HepG2 (cell line): ENCODE measurements around the gene ARPC5. TPM values are rescaled to one million over a fixed set of nuclear protein-coding genes. Genes with fewer than 3 reads are reported as not detected.

Experiments used
- ATAC-seq: fragments of 200-7000 bp; cut with Tn5 transposase; 3 replicates; pipeline ENCODE4 v1.9.1; 2020; ENCODE audit warnings: mild to moderate bottlenecking, moderate library complexity
- BruUV-seq: library from RNA; stranded (reverse); fragments of 400-500 nt; replicated peaks from 2 replicates; lab custom pipeline; 2021; lab: Mats Ljungman, UMichigan
- CTCF ChIA-PET: fragments of 300-600 bp; formaldehyde crosslinking; extraction: SDS; loops from one replicate; lab custom pipeline; 2021; ENCODE audit warnings: low total read pairs, inconsistent platforms, low intra/inter-chr PET ratio; lab: Yijun Ruan, JAX
- POLR2A ChIA-PET: fragments of 350-600 bp; sonication (Branson Sonifier 250); formaldehyde crosslinking; loops from one replicate; lab custom pipeline; 2020; ENCODE audit warnings: antibody characterized with exemption, inconsistent platforms; lab: Yijun Ruan, JAX
- DNase-seq: peaks from one replicate; pipeline ENCODE4 v3.0.0-alpha.2; 2015; ENCODE audit warnings: low spot score
- FAIRE-seq: peaks from 3 replicates; lab custom pipeline; 2011; peaks lifted over from hg19 to GRCh38; lab: Jason Lieb, UNC
- H2AFZ ChIP-seq: one replicate; pipeline ENCODE4 v1.6.1; 2011; ENCODE audit warnings: low read length, inconsistent platforms
- H3K27ac ChIP-seq: fragments of 300-600 bp; 3 replicates; pipeline ENCODE4 v1.8.0; 2011; ENCODE audit warnings: mixed run types, mild to moderate bottlenecking, mixed read lengths, low read length, inconsistent platforms; ENCODE audit not compliant: insufficient read depth; ENCODE audit errors: extremely low read length
- H3K27me3 ChIP-seq, 2 experiments: fragments of 200-600 bp in 1 of 2; 2 replicates in 1 of 2; 3 replicates in 1 of 2; pipeline versions ENCODE4 v1.6.0 to v1.8.0; 2011; ENCODE audit warnings: low read length in 2 of 2, mild to moderate bottlenecking in 2 of 2, moderate library complexity in 2 of 2, inconsistent platforms in 1 of 2; ENCODE audit not compliant: insufficient read depth in 2 of 2, control insufficient read depth in 1 of 2
- H3K36me3 ChIP-seq, 2 experiments: fragments of 200-600 bp in 1 of 2; replicated peaks in 1 of 2; 2 replicates in 1 of 2; 3 replicates in 1 of 2; pipeline versions ENCODE4 v1.5.1 to v1.8.0; 2011; ENCODE audit warnings: low read length in 2 of 2, inconsistent platforms in 1 of 2; ENCODE audit not compliant: insufficient read depth in 2 of 2, control insufficient read depth in 1 of 2
- H3K4me1 ChIP-seq: 2 replicates; pipeline ENCODE4 v1.5.1; 2012; ENCODE audit warnings: low read length, inconsistent platforms; ENCODE audit not compliant: insufficient read depth
- H3K4me2 ChIP-seq: 2 replicates; pipeline ENCODE4 v1.6.0; 2011; ENCODE audit warnings: low read depth, low read length, inconsistent platforms
- H3K4me3 ChIP-seq, 3 experiments: fragments of 200-600 bp in 1 of 3; sonication (generic), shearing (Covaris generic) in 1 of 3; replicated peaks in 1 of 3; 2 replicates each; pipeline ENCODE4 v1.5.1; 2011 to 2016; ENCODE audit warnings: low read length in 3 of 3, inconsistent platforms in 2 of 3, low read depth in 2 of 3, mild to moderate bottlenecking in 2 of 3, control low read depth in 1 of 3, mixed read lengths in 1 of 3; ENCODE audit not compliant: insufficient read depth in 1 of 3
- H3K79me2 ChIP-seq: one replicate; pipeline ENCODE4 v1.6.1; 2011; ENCODE audit warnings: low read length, inconsistent platforms; ENCODE audit not compliant: insufficient read depth
- H3K9ac ChIP-seq: 2 replicates; pipeline ENCODE4 v1.6.0; 2011; ENCODE audit warnings: mild to moderate bottlenecking, low read depth, low read length, inconsistent platforms; ENCODE audit not compliant: insufficient read depth
- H3K9me3 ChIP-seq: 2 replicates; pipeline ENCODE4 v1.5.1; 2012; ENCODE audit warnings: mild to moderate bottlenecking, low read length
- H4K20me1 ChIP-seq: 2 replicates; pipeline ENCODE4 v1.6.0; 2011; ENCODE audit warnings: inconsistent platforms, mild to moderate bottlenecking, low read length, moderate library complexity; ENCODE audit not compliant: insufficient read depth
- FOSL1 ChIP-seq: sonication (generic); formaldehyde crosslinking; IDR thresholded peaks from 2 replicates; pipeline ENCODE4 v1.9.0; 2021; ENCODE audit warnings: missing genetic modification reagents, borderline replicate concordance
- GTF3A ChIP-seq: sonication (generic); formaldehyde crosslinking; conservative IDR thresholded peaks from 2 replicates; pipeline ENCODE4 v1.4.0; 2020; ENCODE audit warnings: mild to moderate bottlenecking, missing genetic modification reagents
- HHEX ChIP-seq: IDR thresholded peaks from 2 replicates; pipeline ENCODE4 v1.6.1; 2016; ENCODE audit warnings: control low read depth
- PHF20 ChIP-seq: sonication (generic); formaldehyde crosslinking; IDR thresholded peaks from 2 replicates; pipeline ENCODE4 v1.5.0; 2020; ENCODE audit warnings: mild to moderate bottlenecking, missing genetic modification reagents
- PPARG ChIP-seq: conservative IDR thresholded peaks from 2 replicates; pipeline ENCODE4 v1.6.1; 2016; ENCODE audit warnings: missing biosample characterization, missing genetic modification reagents
- SNRNP70 ChIP-seq: fragments of 200-400 bp; formaldehyde crosslinking; IDR thresholded peaks from 2 replicates; pipeline ENCODE4 v1.6.1; 2017; ENCODE audit warnings: mild to moderate bottlenecking, low read depth, low read length, moderate library complexity
- TCF7 ChIP-seq: sonication (generic); IDR thresholded peaks from 2 replicates; pipeline ENCODE4 v1.6.1; 2016; ENCODE audit warnings: antibody characterized with exemption, low read depth
- ZNF496 ChIP-seq: sonication (generic); formaldehyde crosslinking; IDR thresholded peaks from 2 replicates; pipeline ENCODE4 v1.8.1; 2023; ENCODE audit warnings: mild to moderate bottlenecking, moderate library complexity, missing genetic modification reagents; ENCODE audit not compliant: insufficient replicate concordance
- ZNF564 ChIP-seq: sonication (generic); formaldehyde crosslinking; IDR thresholded peaks from 2 replicates; pipeline ENCODE4 v1.8.1; 2023; ENCODE audit warnings: mild to moderate bottlenecking, missing genetic modification reagents
- ZNF780A ChIP-seq: sonication (generic); formaldehyde crosslinking; IDR thresholded peaks from 2 replicates; pipeline ENCODE4 v1.8.0; 2022; ENCODE audit warnings: mild to moderate bottlenecking, missing genetic modification reagents, moderate library complexity
- ZNF839 ChIP-seq: sonication (generic); formaldehyde crosslinking; IDR thresholded peaks from 2 replicates; pipeline ENCODE4 v1.4.0; 2020; ENCODE audit warnings: missing genetic modification reagents, mild to moderate bottlenecking, borderline replicate concordance
- WGBS: methylation state at CpG from one replicate; pipeline ENCODE4 v1.1.6; 2017; ENCODE audit warnings: low lambda C conversion rate; 5-methylcytosine and 5-hydroxymethylcytosine counted together
- in situ Hi-C: cut with HindIII; loops from 2 replicates; pipeline ENCODE4 v1.10.0; 2017; ENCODE audit warnings: low pct_unique_long_range_greater_than_20kb; ENCODE audit not compliant: extremely low pct_ligation_motif_present
- intact Hi-C: fragments of 100-400 bp; cut with micrococcal nuclease; formaldehyde crosslinking; loops from one replicate; pipeline ENCODE4 v1.10.0; 2022; ENCODE audit not compliant: unreplicated experiment
- polyA plus RNA-seq, 8 experiments: library from polyadenylated mRNA; depleted of rRNA in 3 of 8; stranded (reverse) in 7 of 8; unstranded in 1 of 8; fragments of >200 nt; fragmentation: Illumina TruSeq in 4 of 8; extraction: Trizol in 4 of 8; gene quantifications; 2 replicates each; pipeline versions ENCODE4 v1.2.1 to v1.2.3, GENCODE V29; 2011 to 2016; ENCODE audit warnings: low read depth in 4 of 8, missing spikeins in 1 of 8, mixed read lengths in 1 of 8; ENCODE audit not compliant: insufficient read depth in 1 of 8
- total RNA-seq, 5 experiments: library from RNA; depleted of rRNA; stranded (reverse); fragments of >200 nt; fragmentation: Illumina TruSeq; extraction: Trizol; gene quantifications; 2 replicates each; pipeline ENCODE4 v1.2.3, GENCODE V29; 2016; ENCODE audit warnings: low read depth in 1 of 5
- TF ChIP-seq, protein P1 (sequence below): sonication (generic); formaldehyde crosslinking; IDR thresholded peaks from 2 replicates; pipeline ENCODE4 v1.5.0; 2020; ENCODE audit warnings: mild to moderate bottlenecking, missing genetic modification reagents, moderate library complexity
- TF ChIP-seq, protein P2 (sequence below): sonication (generic); formaldehyde crosslinking; IDR thresholded peaks from 2 replicates; pipeline ENCODE4 v1.8.0; 2022; ENCODE audit warnings: missing genetic modification reagents, mild to moderate bottlenecking, moderate library complexity, borderline replicate concordance

The ARPC5 gene
- total and polyA plus RNA-seq, 2 of the 13 experiments (the other 11 are each of a cell fraction or from before 2014, with no cell fraction given) = 48.4 to 106 TPM

DNA sequence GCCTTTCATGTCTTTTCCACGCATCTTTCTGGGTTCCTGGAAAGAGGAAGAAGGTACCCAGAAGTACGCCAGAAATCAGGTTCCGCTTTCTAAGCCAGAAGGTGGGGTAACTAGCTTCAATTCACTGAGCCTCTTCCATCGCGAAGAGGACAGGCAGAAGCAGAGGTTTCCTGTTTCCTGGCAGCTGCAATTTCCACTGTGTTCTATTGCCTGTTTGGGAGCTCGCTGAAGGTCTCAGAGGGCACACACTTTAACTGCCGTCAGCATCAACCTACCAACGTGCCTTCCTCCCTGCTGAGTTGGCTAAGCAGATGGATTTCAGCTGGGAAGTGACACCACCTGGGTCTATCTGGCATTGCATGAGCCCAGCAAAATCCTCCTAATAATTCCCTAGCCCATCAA, 55.3 kb downstream of the ARPC5 start (continued):
- TF ChIP-seq ZNF839 (CRISPR knock-in tag) = no peak
- TF ChIP-seq, protein P1, sequence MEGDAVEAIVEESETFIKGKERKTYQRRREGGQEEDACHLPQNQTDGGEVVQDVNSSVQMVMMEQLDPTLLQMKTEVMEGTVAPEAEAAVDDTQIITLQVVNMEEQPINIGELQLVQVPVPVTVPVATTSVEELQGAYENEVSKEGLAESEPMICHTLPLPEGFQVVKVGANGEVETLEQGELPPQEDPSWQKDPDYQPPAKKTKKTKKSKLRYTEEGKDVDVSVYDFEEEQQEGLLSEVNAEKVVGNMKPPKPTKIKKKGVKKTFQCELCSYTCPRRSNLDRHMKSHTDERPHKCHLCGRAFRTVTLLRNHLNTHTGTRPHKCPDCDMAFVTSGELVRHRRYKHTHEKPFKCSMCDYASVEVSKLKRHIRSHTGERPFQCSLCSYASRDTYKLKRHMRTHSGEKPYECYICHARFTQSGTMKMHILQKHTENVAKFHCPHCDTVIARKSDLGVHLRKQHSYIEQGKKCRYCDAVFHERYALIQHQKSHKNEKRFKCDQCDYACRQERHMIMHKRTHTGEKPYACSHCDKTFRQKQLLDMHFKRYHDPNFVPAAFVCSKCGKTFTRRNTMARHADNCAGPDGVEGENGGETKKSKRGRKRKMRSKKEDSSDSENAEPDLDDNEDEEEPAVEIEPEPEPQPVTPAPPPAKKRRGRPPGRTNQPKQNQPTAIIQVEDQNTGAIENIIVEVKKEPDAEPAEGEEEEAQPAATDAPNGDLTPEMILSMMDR = no peak
- TF ChIP-seq, protein P2, sequence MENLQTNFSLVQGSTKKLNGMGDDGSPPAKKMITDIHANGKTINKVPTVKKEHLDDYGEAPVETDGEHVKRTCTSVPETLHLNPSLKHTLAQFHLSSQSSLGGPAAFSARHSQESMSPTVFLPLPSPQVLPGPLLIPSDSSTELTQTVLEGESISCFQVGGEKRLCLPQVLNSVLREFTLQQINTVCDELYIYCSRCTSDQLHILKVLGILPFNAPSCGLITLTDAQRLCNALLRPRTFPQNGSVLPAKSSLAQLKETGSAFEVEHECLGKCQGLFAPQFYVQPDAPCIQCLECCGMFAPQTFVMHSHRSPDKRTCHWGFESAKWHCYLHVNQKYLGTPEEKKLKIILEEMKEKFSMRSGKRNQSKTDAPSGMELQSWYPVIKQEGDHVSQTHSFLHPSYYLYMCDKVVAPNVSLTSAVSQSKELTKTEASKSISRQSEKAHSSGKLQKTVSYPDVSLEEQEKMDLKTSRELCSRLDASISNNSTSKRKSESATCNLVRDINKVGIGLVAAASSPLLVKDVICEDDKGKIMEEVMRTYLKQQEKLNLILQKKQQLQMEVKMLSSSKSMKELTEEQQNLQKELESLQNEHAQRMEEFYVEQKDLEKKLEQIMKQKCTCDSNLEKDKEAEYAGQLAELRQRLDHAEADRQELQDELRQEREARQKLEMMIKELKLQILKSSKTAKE (CRISPR knock-in tag) = no peak

DNA sequence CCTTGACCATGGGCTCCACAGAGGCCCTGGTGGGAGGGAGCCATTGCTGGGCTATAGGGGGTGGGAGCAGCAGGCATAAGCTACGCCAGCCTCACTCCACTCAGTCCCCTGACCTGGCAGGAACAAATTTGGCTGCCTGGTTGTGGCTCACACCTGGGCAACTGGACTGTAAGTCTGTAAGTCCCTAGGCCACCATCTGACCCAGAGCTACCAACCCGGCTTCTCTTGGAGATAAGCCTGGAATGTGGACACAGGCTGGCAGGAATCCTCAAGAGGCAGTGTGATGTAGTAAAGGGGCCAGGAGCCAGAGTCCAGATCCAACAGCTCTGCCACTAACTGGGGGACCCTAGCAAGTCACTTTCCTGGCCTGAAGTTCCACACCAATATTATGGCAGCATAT, 56.7 kb downstream of the ARPC5 start:
- peak; percentile 29; the same call in 2 of the 3 replicates for ATAC-seq
- TF ChIP-seq ZNF496 (no peak), ZNF780A (no peak), PHF20 (CRISPR knock-in tag) (no peak), PPARG (CRISPR knock-in tag) (no peak), TCF7 (no peak), HHEX (no peak), GTF3A (CRISPR knock-in tag) (no peak), FOSL1 (CRISPR knock-in tag) (no peak), SNRNP70 (no peak), ZNF564 (CRISPR knock-in tag) (no peak)
- H4K20me1 ChIP-seq = no peaks in the 10 kb centered on the region
- no peaks in the 10 kb centered on the region for H3K9me3 ChIP-seq
- CTCF ChIA-PET = no interaction called here
- in situ Hi-C loops = no loop called here
- POLR2A ChIA-PET = no interaction called here
- H3K27ac ChIP-seq = no peak overlapping the region
- no peak overlapping the region for H3K4me2 ChIP-seq
- no peak for DNase-seq
- FAIRE-seq = no peak
- WGBS = no CpG with 5 or more reads among the region's 2 CpGs
- H3K79me2 ChIP-seq = no peaks in the 10 kb centered on the region
- no TSS peak for BruUV-seq
- H3K36me3 ChIP-seq = no peaks in the 10 kb centered on the region
- intact Hi-C loops = no loop called here
- H2AFZ ChIP-seq = no peak overlapping the region
- peaks cover 0 to 2% of the 10 kb centered on the region in 2 experiments; a peak in 2 of 5 replicates for H3K27me3 ChIP-seq
- H3K4me1 ChIP-seq = peaks cover 5% of the 10 kb centered on the region; the same call in 1 of the 2 replicates
- no peak overlapping the region for H3K4me3 ChIP-seq
- no peak overlapping the region for H3K9ac ChIP-seq
